ENCODE data around the gene SELPLG. TPM values are rescaled to one million over a fixed set of nuclear protein-coding genes. Genes with fewer than 3 reads are reported as not detected.

The SELPLG gene
- total RNA-seq, 1 donor from 2014 or later: 1.6 TPM

- DNase-seq (ENCODE audit: low spot score): no peak
- Mint-ChIP-seq H3K4me3 (ENCODE audit: unreplicated experiment) (peak overlapping the region; percentile 56), H3K27ac (ENCODE audit: unreplicated experiment) (peak overlapping the region; percentile 36), H3K9me3 (ENCODE audit: unreplicated experiment) (no peaks in the 10 kb centered on the region), H3K36me3 (ENCODE audit: low read depth, unreplicated experiment) (no peaks in the 10 kb centered on the region), H3K4me1 (ENCODE audit: unreplicated experiment) (peaks cover 16% of the 10 kb centered on the region), H3K27me3 (ENCODE audit: unreplicated experiment) (peaks cover 9% of the 10 kb centered on the region)
- no peak for TF ChIP-seq CTCF (IDR thresholded peaks at IDR 0.05; ENCODE audit: unreplicated experiment)
These were observed 16.5 kb downstream of the SELPLG start for GRCh38 chr12:108616941-108617858.

- TF ChIP-seq CTCF (IDR thresholded peaks at IDR 0.05; ENCODE audit: unreplicated experiment): no peak
- H3K27me3 Mint-ChIP-seq (ENCODE audit: unreplicated experiment): peaks cover 15% of the 10 kb centered on the region
- H3K27ac Mint-ChIP-seq (ENCODE audit: unreplicated experiment): no peak overlapping the region
- no peaks in the 10 kb centered on the region for H3K36me3 Mint-ChIP-seq (ENCODE audit: low read depth, unreplicated experiment)
- peaks cover 9% of the 10 kb centered on the region for H3K4me1 Mint-ChIP-seq (ENCODE audit: unreplicated experiment)
- H3K4me3 Mint-ChIP-seq (ENCODE audit: unreplicated experiment): peak overlapping the region; percentile 13
- H3K9me3 Mint-ChIP-seq (ENCODE audit: unreplicated experiment): no peaks in the 10 kb centered on the region
- DNase-seq (ENCODE audit: low spot score): no peak
These were observed 17.3 kb downstream of the SELPLG start for GRCh38 chr12:108616359-108616758.

- Mint-ChIP-seq H3K27me3 (ENCODE audit: unreplicated experiment) (peaks cover 15% of the 10 kb centered on the region), H3K9me3 (ENCODE audit: unreplicated experiment) (no peaks in the 10 kb centered on the region), H3K36me3 (ENCODE audit: low read depth, unreplicated experiment) (no peaks in the 10 kb centered on the region), H3K4me3 (ENCODE audit: unreplicated experiment) (no peak overlapping the region), H3K4me1 (ENCODE audit: unreplicated experiment) (peaks cover 5% of the 10 kb centered on the region), H3K27ac (ENCODE audit: unreplicated experiment) (no peak overlapping the region)
- DNase-seq (ENCODE audit: low spot score): no peak
- no peak for TF ChIP-seq CTCF (IDR thresholded peaks at IDR 0.05; ENCODE audit: unreplicated experiment)
These were observed 17.8 kb downstream of the SELPLG start for GRCh38 chr12:108615918-108616317.

- Mint-ChIP-seq H3K36me3 (ENCODE audit: low read depth, unreplicated experiment) (no peaks in the 10 kb centered on the region), H3K4me1 (ENCODE audit: unreplicated experiment) (peaks cover 4% of the 10 kb centered on the region), H3K27me3 (ENCODE audit: unreplicated experiment) (peaks cover 15% of the 10 kb centered on the region), H3K4me3 (ENCODE audit: unreplicated experiment) (no peak overlapping the region), H3K27ac (ENCODE audit: unreplicated experiment) (no peak overlapping the region), H3K9me3 (ENCODE audit: unreplicated experiment) (no peaks in the 10 kb centered on the region)
- TF ChIP-seq CTCF (IDR thresholded peaks at IDR 0.05; ENCODE audit: unreplicated experiment): no peak
- no peak for DNase-seq (ENCODE audit: low spot score)
These were observed 19.1 kb downstream of the SELPLG start for GRCh38 chr12:108614639-108615038.

GRCh38 chr12:108614041-108614440, 19.7 kb downstream of the SELPLG start:
- H3K27me3 Mint-ChIP-seq (ENCODE audit: unreplicated experiment): peaks cover 15% of the 10 kb centered on the region
- H3K9me3 Mint-ChIP-seq (ENCODE audit: unreplicated experiment): no peaks in the 10 kb centered on the region
- H3K4me3 Mint-ChIP-seq (ENCODE audit: unreplicated experiment): no peak overlapping the region
- no peak for TF ChIP-seq CTCF (IDR thresholded peaks at IDR 0.05; ENCODE audit: unreplicated experiment)
- no peaks in the 10 kb centered on the region for H3K36me3 Mint-ChIP-seq (ENCODE audit: low read depth, unreplicated experiment)
- H3K4me1 Mint-ChIP-seq (ENCODE audit: unreplicated experiment): peaks cover 2% of the 10 kb centered on the region
- DNase-seq (ENCODE audit: low spot score): no peak
- peak overlapping the region; percentile 27 for H3K27ac Mint-ChIP-seq (ENCODE audit: unreplicated experiment)

Data from endothelial cell (in vitro differentiated cells).